Activated CD4-positive, alpha-beta T cell treated with anti-CD3 and anti-CD28 coated beads, Interleukin-2, amount 10 ng/mL, durations not matched to agents 7 days and 5 days (primary cell): ENCODE results near the gene ZNF397. TPM values are rescaled to one million over a fixed set of nuclear protein-coding genes. Genes with fewer than 3 reads are reported as not detected.

ENCODE experiments used
- CTCF ChIA-PET: fragments of 350-600 bp; sonication (Branson Sonifier 250); formaldehyde crosslinking; loops from one replicate; lab custom pipeline; 2021; ENCODE audit warnings: antibody characterized with exemption; lab: Charles Lee
- POLR2A ChIA-PET: fragments of 350-600 bp; sonication (Branson Sonifier 250); formaldehyde crosslinking; loops from one replicate; lab custom pipeline; 2021; ENCODE audit warnings: antibody characterized with exemption; lab: Charles Lee
- DNase-seq: peaks from one replicate; pipeline ENCODE4 v3.0.0-alpha.2; 2020
- H3K27ac Mint-ChIP-seq: one replicate; pipeline ENCODE4 v1.8.0; 2021; ENCODE audit warnings: mild to moderate bottlenecking, moderate library complexity, mixed read lengths
- H3K27me3 Mint-ChIP-seq: one replicate; pipeline ENCODE4 v1.8.0; 2021; ENCODE audit warnings: mixed read lengths
- H3K36me3 Mint-ChIP-seq: one replicate; pipeline ENCODE4 v1.8.0; 2021; ENCODE audit warnings: low read depth, mixed read lengths
- H3K4me1 Mint-ChIP-seq: one replicate; pipeline ENCODE4 v1.8.0; 2021; ENCODE audit warnings: mixed read lengths
- H3K4me3 Mint-ChIP-seq: one replicate; pipeline ENCODE4 v1.8.0; 2021; ENCODE audit warnings: mild to moderate bottlenecking, moderate library complexity, mixed read lengths
- H3K9me3 Mint-ChIP-seq: one replicate; pipeline ENCODE4 v1.8.0; 2021; ENCODE audit warnings: mixed read lengths
- total RNA-seq, 2 experiments: library from RNA; stranded (reverse); gene quantifications; one replicate each; pipeline ENCODE4 v1.2.3, GENCODE V29; 2021

ZNF397 gene
- total RNA-seq, 2 experiments from 2014 or later = 18.0 to 18.5 TPM

GRCh38 chr18:35248429-35248828, 7.6 kb downstream of the ZNF397 start:
- CTCF ChIA-PET = no interaction called here
- DNase-seq = no peak
- no peak overlapping the region for H3K27ac Mint-ChIP-seq
- POLR2A ChIA-PET = no interaction called here
- peaks cover 93% of the 10 kb centered on the region for H3K36me3 Mint-ChIP-seq
- no peaks in the 10 kb centered on the region for H3K4me1 Mint-ChIP-seq
- no peak overlapping the region for H3K4me3 Mint-ChIP-seq
- H3K27me3 Mint-ChIP-seq = no peaks in the 10 kb centered on the region
- peaks cover 79% of the 10 kb centered on the region for H3K9me3 Mint-ChIP-seq

DNA sequence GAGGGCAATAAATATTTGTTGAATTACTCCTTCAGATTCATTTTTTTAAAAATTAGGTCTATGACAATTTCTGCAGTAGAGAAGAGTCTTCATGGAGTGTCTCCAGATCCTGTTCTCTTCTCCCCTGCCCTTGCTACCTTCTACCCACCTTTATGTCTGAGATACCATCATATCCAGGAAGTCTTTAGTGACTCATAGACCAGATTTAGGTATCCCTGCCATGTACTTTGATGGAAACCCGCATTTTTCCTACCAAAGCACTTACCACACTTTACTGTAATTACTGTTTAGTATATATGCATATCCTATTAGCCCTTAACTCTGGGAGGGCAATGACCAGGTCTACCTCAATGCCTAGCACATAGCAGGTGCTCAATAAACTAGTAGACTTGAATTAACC, 11.6 kb downstream of the ZNF397 start:
- H3K4me3 Mint-ChIP-seq = no peak overlapping the region
- peaks cover 59% of the 10 kb centered on the region for H3K9me3 Mint-ChIP-seq
- peaks cover 74% of the 10 kb centered on the region for H3K36me3 Mint-ChIP-seq
- ChIA-PET POLR2A (no interaction called here), CTCF (no interaction called here)
- no peaks in the 10 kb centered on the region for H3K4me1 Mint-ChIP-seq
- no peak overlapping the region for H3K27ac Mint-ChIP-seq
- no peak for DNase-seq
- H3K27me3 Mint-ChIP-seq = no peaks in the 10 kb centered on the region

- Mint-ChIP-seq H3K4me3 (no peak overlapping the region), H3K36me3 (peaks cover 70% of the 10 kb centered on the region), H3K27me3 (no peaks in the 10 kb centered on the region), H3K27ac (no peak overlapping the region), H3K9me3 (peaks cover 57% of the 10 kb centered on the region), H3K4me1 (no peaks in the 10 kb centered on the region)
- ChIA-PET POLR2A (interaction anchor here (0.7 kb wide), 1 partner anchor 246 kb away, joined by 3 read pairs; no protein-coding TSS in a partner anchor), CTCF (interaction anchor here (1.0 to 2.1 kb wide), 2 partner anchors 13 to 28 kb away, joined by 3 to 10 read pairs; no protein-coding TSS in a partner anchor)
- no peak for DNase-seq
Observed at GRCh38 chr18:35253655-35254287, 12.9 kb downstream of the ZNF397 start.

DNA sequence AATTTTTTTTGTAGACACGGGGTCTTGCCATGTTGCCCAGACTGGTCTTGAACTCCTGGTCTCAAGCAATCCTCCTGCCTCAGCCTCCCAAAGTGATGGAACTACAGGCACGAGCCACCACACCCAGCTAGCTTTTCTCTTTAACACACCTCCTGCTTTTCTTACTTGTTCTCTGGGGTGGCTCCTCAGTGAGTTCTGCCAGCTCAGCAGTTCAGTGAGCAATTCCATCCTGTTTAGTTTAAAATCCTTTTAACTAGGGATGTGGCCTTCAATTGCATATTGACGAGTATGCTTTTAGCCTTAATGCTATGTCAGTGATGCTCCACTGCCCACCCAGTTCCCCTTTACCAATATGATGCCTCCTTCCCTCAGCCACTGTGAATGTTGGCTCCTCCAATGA, 16.1 kb downstream of the ZNF397 start:
- DNase-seq = no peak
- no peaks in the 10 kb centered on the region for H3K4me1 Mint-ChIP-seq
- no peak overlapping the region for H3K4me3 Mint-ChIP-seq
- CTCF ChIA-PET = interaction anchor here (0.7 kb wide), 1 partner anchor 450 kb away, joined by 6 read pairs; no protein-coding TSS in a partner anchor
- peaks cover 51% of the 10 kb centered on the region for H3K9me3 Mint-ChIP-seq
- peaks cover 69% of the 10 kb centered on the region for H3K36me3 Mint-ChIP-seq
- no peaks in the 10 kb centered on the region for H3K27me3 Mint-ChIP-seq
- POLR2A ChIA-PET = no interaction called here
- no peak overlapping the region for H3K27ac Mint-ChIP-seq

DNA sequence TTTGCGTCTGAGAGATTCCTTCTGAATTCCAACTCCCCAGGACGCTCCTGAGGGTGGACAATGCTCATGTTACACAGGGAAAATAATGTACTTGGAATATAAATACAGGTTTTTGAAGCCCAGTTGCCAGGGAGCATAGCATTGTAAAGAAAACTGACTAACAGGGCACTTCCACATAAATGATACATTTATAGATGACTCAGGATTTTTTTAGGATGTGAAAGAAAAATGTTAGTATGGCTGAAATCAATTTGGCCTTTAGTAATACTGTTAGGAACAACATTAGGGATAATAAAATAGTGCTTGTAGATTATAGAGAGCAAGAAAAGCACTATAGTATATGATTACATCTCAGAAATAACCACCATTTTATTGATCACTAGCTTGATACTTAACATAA, 23.6 kb downstream of the ZNF397 start:
- Mint-ChIP-seq H3K9me3 (peaks cover 36% of the 10 kb centered on the region), H3K27ac (no peak overlapping the region), H3K4me1 (peaks cover 21% of the 10 kb centered on the region), H3K27me3 (no peaks in the 10 kb centered on the region), H3K4me3 (no peak overlapping the region), H3K36me3 (peaks cover 71% of the 10 kb centered on the region)
- DNase-seq = no peak
- ChIA-PET POLR2A (no interaction called here), CTCF (interaction anchor here (0.9 kb wide), 1 partner anchor 234 kb away, joined by 3 read pairs; no protein-coding TSS in a partner anchor)

DNA sequence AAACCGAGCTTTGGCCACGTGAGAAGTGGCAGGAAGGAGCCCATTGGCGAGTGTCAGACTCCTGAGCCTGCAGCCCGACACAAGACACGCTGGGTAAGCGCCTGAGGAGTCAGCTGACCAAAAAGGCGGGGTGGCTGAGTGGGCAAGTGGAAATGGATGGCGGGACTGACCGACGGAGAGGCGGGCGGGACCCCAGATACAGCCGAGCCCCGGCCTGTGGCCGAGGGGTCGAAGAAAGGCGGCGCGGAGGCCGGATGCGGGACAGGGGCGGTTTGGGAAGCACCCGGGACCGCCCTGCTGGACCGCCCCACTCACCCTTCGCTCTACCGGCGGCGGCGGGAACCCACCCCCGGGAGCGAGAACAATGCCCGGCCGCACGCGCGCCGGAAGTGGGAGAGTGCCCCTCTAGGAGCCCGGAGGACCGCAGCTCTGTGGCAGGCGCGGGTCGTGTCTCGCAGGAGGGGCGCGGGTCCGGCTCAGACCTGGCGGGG, 26.4 kb downstream of the ZNF397 start:
- Mint-ChIP-seq H3K36me3 (peaks cover 52% of the 10 kb centered on the region), H3K9me3 (peaks cover 26% of the 10 kb centered on the region), H3K27ac (peak overlapping the region; percentile 91), H3K4me3 (peak overlapping the region; percentile 80), H3K4me1 (peaks cover 21% of the 10 kb centered on the region), H3K27me3 (no peaks in the 10 kb centered on the region)
- ChIA-PET CTCF (interaction anchor here (0.6 to 2.4 kb wide), 8 partner anchors 10 to 298 kb away, joined by 3 to 10 read pairs (median 4); no protein-coding TSS in a partner anchor), POLR2A (no interaction called here)
- peak; percentile 45 for DNase-seq

DNA sequence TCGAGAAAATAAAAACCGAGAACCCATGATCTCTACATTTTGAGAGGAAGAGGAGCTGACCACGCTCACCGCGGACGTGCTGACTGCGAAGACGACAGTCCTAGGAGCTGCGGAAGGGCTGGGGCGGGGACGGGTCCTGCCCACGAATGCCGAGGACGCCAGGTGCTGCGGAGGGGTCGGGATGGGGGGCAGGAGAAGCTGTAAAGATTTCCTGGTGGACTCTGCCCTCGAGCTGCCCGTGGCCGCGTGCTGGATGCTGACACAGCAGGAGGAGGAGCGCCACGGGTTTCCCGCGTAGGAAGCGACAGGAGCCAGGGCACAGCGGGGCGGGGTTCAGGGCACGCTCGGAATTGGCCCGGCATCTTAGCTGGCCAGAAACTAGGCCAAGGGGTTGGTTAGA, 27.0 kb downstream of the ZNF397 start:
- H3K9me3 Mint-ChIP-seq = peaks cover 29% of the 10 kb centered on the region
- peak overlapping the region; percentile 31 for H3K27ac Mint-ChIP-seq
- H3K4me1 Mint-ChIP-seq = peaks cover 21% of the 10 kb centered on the region
- DNase-seq = no peak
- no peaks in the 10 kb centered on the region for H3K27me3 Mint-ChIP-seq
- H3K36me3 Mint-ChIP-seq = peaks cover 46% of the 10 kb centered on the region
- ChIA-PET CTCF (interaction anchor here (0.6 to 2.4 kb wide), 5 partner anchors 15 to 298 kb away, joined by 3 to 6 read pairs (median 5); no protein-coding TSS in a partner anchor), POLR2A (no interaction called here)
- peak overlapping the region; percentile 80 for H3K4me3 Mint-ChIP-seq

- H3K9me3 Mint-ChIP-seq = peaks cover 34% of the 10 kb centered on the region
- peaks cover 21% of the 10 kb centered on the region for H3K4me1 Mint-ChIP-seq
- CTCF ChIA-PET = interaction anchor here (1.1 kb wide), 1 partner anchor 14 kb away, joined by 5 read pairs; no protein-coding TSS in a partner anchor
- DNase-seq = no peak
- no peak overlapping the region for H3K4me3 Mint-ChIP-seq
- no peak overlapping the region for H3K27ac Mint-ChIP-seq
- POLR2A ChIA-PET = no interaction called here
- H3K36me3 Mint-ChIP-seq = peaks cover 37% of the 10 kb centered on the region
- H3K27me3 Mint-ChIP-seq = no peaks in the 10 kb centered on the region
Observed at GRCh38 chr18:35268821-35269220, 28.0 kb downstream of the ZNF397 start.

GRCh38 chr18:35271656-35272055, 30.8 kb downstream of the ZNF397 start:
- Mint-ChIP-seq H3K4me1 (peaks cover 17% of the 10 kb centered on the region), H3K4me3 (no peak overlapping the region), H3K36me3 (peaks cover 26% of the 10 kb centered on the region), H3K27ac (no peak overlapping the region), H3K9me3 (peaks cover 37% of the 10 kb centered on the region), H3K27me3 (no peaks in the 10 kb centered on the region)
- POLR2A ChIA-PET = no interaction called here
- no peak for DNase-seq
- CTCF ChIA-PET = interaction anchor here (1.0 to 1.6 kb wide), 3 partner anchors 16 to 31 kb away, joined by 3 to 4 read pairs (median 4); partner anchors contain the start of gene ZNF397

DNA sequence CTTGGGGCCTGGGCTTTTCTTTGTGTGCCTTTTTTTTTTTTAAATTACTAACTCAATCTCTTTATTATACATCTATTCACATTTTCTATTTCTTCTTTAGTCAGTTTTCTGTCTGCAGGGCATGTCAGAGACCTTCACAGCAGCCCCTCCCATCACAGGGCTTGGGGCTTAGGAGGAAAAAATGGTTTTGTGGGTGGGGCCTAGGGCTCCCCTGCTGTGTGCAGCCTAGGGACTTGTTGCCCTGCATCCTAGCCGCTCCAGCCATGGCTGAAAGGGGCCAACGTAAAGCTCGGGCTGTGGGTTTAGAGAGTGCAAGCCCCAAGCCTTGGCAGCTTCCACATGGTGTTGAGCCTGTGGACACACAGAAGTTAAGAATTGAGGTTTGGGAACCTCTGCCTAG, 35.4 kb downstream of the ZNF397 start:
- POLR2A ChIA-PET = no interaction called here
- no peak overlapping the region for H3K4me3 Mint-ChIP-seq
- H3K27me3 Mint-ChIP-seq = no peaks in the 10 kb centered on the region
- H3K4me1 Mint-ChIP-seq = peaks cover 2% of the 10 kb centered on the region
- CTCF ChIA-PET = interaction anchor here (1.9 to 3.7 kb wide), 2 partner anchors 9 to 13 kb away, joined by 4 to 11 read pairs; no protein-coding TSS in a partner anchor
- H3K9me3 Mint-ChIP-seq = peaks cover 45% of the 10 kb centered on the region
- no peak for DNase-seq
- no peak overlapping the region for H3K27ac Mint-ChIP-seq
- peaks cover 29% of the 10 kb centered on the region for H3K36me3 Mint-ChIP-seq

GRCh38 chr18:35277633-35278032, 36.8 kb downstream of the ZNF397 start:
- CTCF ChIA-PET = interaction anchor here (0.6 to 3.7 kb wide), 3 partner anchors 11 to 252 kb away, joined by 3 to 11 read pairs (median 4); no protein-coding TSS in a partner anchor

DNA sequence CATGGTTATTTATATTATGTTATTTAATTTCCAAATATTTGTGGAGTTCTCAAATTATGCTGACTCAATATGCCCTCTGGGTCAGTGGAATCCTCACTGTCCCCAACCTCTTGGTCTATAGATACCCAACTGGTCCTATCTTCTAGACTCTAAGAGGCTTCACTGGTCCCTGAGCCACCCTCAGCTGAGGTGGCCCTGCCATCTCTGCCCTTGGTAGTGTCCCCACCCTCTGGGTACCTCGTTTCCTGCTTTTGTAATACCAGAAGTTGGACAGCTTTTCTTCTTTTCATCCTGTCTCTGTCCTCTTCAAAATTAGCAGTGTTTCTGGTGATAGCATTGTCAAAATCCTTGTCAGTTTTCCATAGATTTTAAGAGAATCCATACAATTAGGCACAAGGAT, 37.3 kb downstream of the ZNF397 start:
- H3K4me1 Mint-ChIP-seq = peaks cover 2% of the 10 kb centered on the region
- H3K36me3 Mint-ChIP-seq = peaks cover 42% of the 10 kb centered on the region
- no peak overlapping the region for H3K27ac Mint-ChIP-seq
- DNase-seq = no peak
- peaks cover 52% of the 10 kb centered on the region for H3K9me3 Mint-ChIP-seq
- H3K27me3 Mint-ChIP-seq = no peaks in the 10 kb centered on the region
- H3K4me3 Mint-ChIP-seq = no peak overlapping the region
- ChIA-PET POLR2A (no interaction called here), CTCF (interaction anchor here (0.6 to 3.7 kb wide), 4 partner anchors 11 to 252 kb away, joined by 3 to 11 read pairs (median 4); no protein-coding TSS in a partner anchor)

More at GRCh38 chr18:35277633-35278032, 36.8 kb downstream of the ZNF397 start:
- H3K4me1 Mint-ChIP-seq = peaks cover 2% of the 10 kb centered on the region
- peaks cover 52% of the 10 kb centered on the region for H3K9me3 Mint-ChIP-seq
- peaks cover 37% of the 10 kb centered on the region for H3K36me3 Mint-ChIP-seq
- DNase-seq = no peak
- POLR2A ChIA-PET = no interaction called here
- H3K27me3 Mint-ChIP-seq = no peaks in the 10 kb centered on the region
- no peak overlapping the region for H3K27ac Mint-ChIP-seq
- no peak overlapping the region for H3K4me3 Mint-ChIP-seq

- peaks cover 47% of the 10 kb centered on the region for H3K9me3 Mint-ChIP-seq
Observed at GRCh38 chr18:35278969-35279368, 38.1 kb downstream of the ZNF397 start.

More at GRCh38 chr18:35278969-35279368, 38.1 kb downstream of the ZNF397 start:
- peaks cover 49% of the 10 kb centered on the region for H3K36me3 Mint-ChIP-seq
- no peak for DNase-seq
- POLR2A ChIA-PET = no interaction called here
- H3K27me3 Mint-ChIP-seq = no peaks in the 10 kb centered on the region
- H3K4me1 Mint-ChIP-seq = peaks cover 2% of the 10 kb centered on the region
- CTCF ChIA-PET = interaction anchor here (3.7 kb wide), 1 partner anchor 10 kb away, joined by 11 read pairs; no protein-coding TSS in a partner anchor
- H3K27ac Mint-ChIP-seq = no peak overlapping the region
- no peak overlapping the region for H3K4me3 Mint-ChIP-seq
